IPS-11a (cell line): ENCODE data around the gene CCM2.

Source experiments
- H3K4me3 ChIP-seq: one replicate; pipeline ENCODE4 v1.5.1; 2013; ENCODE audit warnings: low read depth, low read length, control low read depth

The CCM2 gene

GRCh38 chr7:44969049-44969700 lies 30.8 kb upstream of the CCM2 start:
- no peak overlapping the region for H3K4me3 ChIP-seq

- no peak overlapping the region for H3K4me3 ChIP-seq
Measured at GRCh38 chr7:44969701-44970522, 30.1 kb upstream of the CCM2 start.

GRCh38 chr7:44970523-44971051 lies 29.4 kb upstream of the CCM2 start:
- H3K4me3 ChIP-seq: no peak overlapping the region

GRCh38 chr7:44971188-44971901 lies 28.7 kb upstream of the CCM2 start:
- H3K4me3 ChIP-seq: no peak overlapping the region

GRCh38 chr7:44971902-44972441 lies 28.0 kb upstream of the CCM2 start:
- H3K4me3 ChIP-seq: no peak overlapping the region

GRCh38 chr7:44972562-44972961 lies 27.4 kb upstream of the CCM2 start:
- H3K4me3 ChIP-seq: no peak overlapping the region

- H3K4me3 ChIP-seq: no peak overlapping the region
Measured at GRCh38 chr7:44973610-44974401, 26.2 kb upstream of the CCM2 start.

- no peak overlapping the region for H3K4me3 ChIP-seq
Measured at GRCh38 chr7:44974549-44974948, 25.5 kb upstream of the CCM2 start.

- H3K4me3 ChIP-seq: no peak overlapping the region
Measured at GRCh38 chr7:44975331-44976039, 24.5 kb upstream of the CCM2 start.

GRCh38 chr7:44976040-44976745 lies 23.8 kb upstream of the CCM2 start:
- no peak overlapping the region for H3K4me3 ChIP-seq

GRCh38 chr7:44976746-44977196 lies 23.2 kb upstream of the CCM2 start:
- no peak overlapping the region for H3K4me3 ChIP-seq

- H3K4me3 ChIP-seq: no peak overlapping the region
Measured at GRCh38 chr7:44977304-44977958, 22.6 kb upstream of the CCM2 start.

GRCh38 chr7:44977959-44978335 lies 22.1 kb upstream of the CCM2 start:
- H3K4me3 ChIP-seq: no peak overlapping the region

GRCh38 chr7:44978511-44979366 lies 21.3 kb upstream of the CCM2 start, which contains the start of gene MYO1G:
MYO1G (minus strand) TSS chr7:44979015; CDS start chr7:44978961, 54 bp downstream.
- no peak within 1 kb of the TSS for H3K4me3 ChIP-seq

- no peak overlapping the region for H3K4me3 ChIP-seq
Measured at GRCh38 chr7:44979481-44980392, 20.3 kb upstream of the CCM2 start.

GRCh38 chr7:44980393-44981034 lies 19.5 kb upstream of the CCM2 start:
- no peak overlapping the region for H3K4me3 ChIP-seq
